Keratinocyte (primary cell): ENCODE data around the gene MTMR10. TPM values are rescaled to one million over a fixed set of nuclear protein-coding genes. Genes with fewer than 3 reads are reported as not detected.

Experiments used
- DNase-seq: peaks from one replicate; pipeline ENCODE4 v3.0.0-alpha.2; 2011; ENCODE audit warnings: low read depth, missing footprints, low spot score
- FAIRE-seq: peaks from 2 replicates; lab custom pipeline; 2011; peaks lifted over from hg19 to GRCh38; lab: Jason Lieb, UNC
- H2AFZ ChIP-seq: 2 replicates; pipeline ENCODE4 v1.6.0; 2012; ENCODE audit warnings: low read length, control low read depth, inconsistent platforms; ENCODE audit not compliant: control insufficient read depth
- H3K27ac ChIP-seq: 2 replicates; pipeline ENCODE4 v1.5.1; 2011; ENCODE audit warnings: low read length; ENCODE audit not compliant: control insufficient read depth, insufficient read depth
- H3K27me3 ChIP-seq: 3 replicates; pipeline ENCODE4 v1.6.0; 2011; ENCODE audit warnings: low read length; ENCODE audit not compliant: control insufficient read depth, insufficient read depth; ENCODE audit errors: extremely low read depth
- H3K36me3 ChIP-seq, 2 experiments: 2 replicates in 1 of 2; 3 replicates in 1 of 2; pipeline ENCODE4 v1.5.1; 2011; ENCODE audit warnings: low read length in 2 of 2, mild to moderate bottlenecking in 1 of 2; ENCODE audit not compliant: control insufficient read depth in 2 of 2, insufficient read depth in 2 of 2; ENCODE audit errors: extremely low read depth in 1 of 2
- H3K4me1 ChIP-seq: 3 replicates; pipeline ENCODE4 v1.5.1; 2011; ENCODE audit warnings: low read length; ENCODE audit not compliant: control insufficient read depth, insufficient read depth; ENCODE audit errors: extremely low read depth
- H3K4me2 ChIP-seq: 3 replicates; pipeline ENCODE4 v1.6.0; 2011; ENCODE audit warnings: low read depth, low read length; ENCODE audit not compliant: control insufficient read depth, insufficient read depth; ENCODE audit errors: extremely low read depth
- H3K4me3 ChIP-seq, 3 experiments: fragments of 200-600 bp in 1 of 3; sonication (generic) in 1 of 3; 2 replicates in 2 of 3; 3 replicates in 1 of 3; pipeline ENCODE4 v1.5.1; 2011 to 2016; ENCODE audit warnings: low read length in 3 of 3, mild to moderate bottlenecking in 3 of 3, control low read depth in 2 of 3, inconsistent platforms in 1 of 3, low read depth in 1 of 3, mixed read lengths in 1 of 3, mixed run types in 1 of 3, moderate library complexity in 1 of 3; ENCODE audit not compliant: control insufficient read depth in 2 of 3, insufficient read depth in 2 of 3; ENCODE audit errors: extremely low read depth in 1 of 3
- H3K79me2 ChIP-seq: 2 replicates; pipeline ENCODE4 v1.6.0; 2012; ENCODE audit warnings: low read length; ENCODE audit not compliant: control insufficient read depth, insufficient read depth
- H3K9ac ChIP-seq: 3 replicates; pipeline ENCODE4 v1.6.0; 2011; ENCODE audit warnings: low read length; ENCODE audit not compliant: control insufficient read depth, insufficient read depth; ENCODE audit errors: extremely low read depth
- H3K9me1 ChIP-seq: 3 replicates; pipeline ENCODE4 v1.6.0; 2011; ENCODE audit warnings: low read length; ENCODE audit not compliant: control insufficient read depth, insufficient read depth; ENCODE audit errors: extremely low read depth
- H3K9me3 ChIP-seq: 2 replicates; pipeline ENCODE4 v1.5.1; 2012; ENCODE audit warnings: low read depth, low read length; ENCODE audit not compliant: control insufficient read depth
- H4K20me1 ChIP-seq: 3 replicates; pipeline ENCODE4 v1.6.0; 2011; ENCODE audit warnings: low read length; ENCODE audit not compliant: control insufficient read depth, insufficient read depth; ENCODE audit errors: extremely low read depth
- CTCF ChIP-seq, 3 experiments: IDR thresholded peaks in 1 of 3; conservative IDR thresholded peaks in 1 of 3; optimal IDR thresholded peaks in 1 of 3; 2 replicates in 2 of 3; 3 replicates in 1 of 3; pipeline versions ENCODE3 to v1.5.1; 2011; ENCODE audit warnings: low read length in 3 of 3, mild to moderate bottlenecking in 3 of 3, moderate library complexity in 2 of 3, control low read depth in 1 of 3, inconsistent platforms in 1 of 3; ENCODE audit not compliant: insufficient read depth in 2 of 3; ENCODE audit errors: extremely low read depth in 1 of 3
- EZH2 ChIP-seq: IDR thresholded peaks from one replicate; pipeline ENCODE4 v1.6.1; 2012; ENCODE audit warnings: inconsistent platforms, mild to moderate bottlenecking, low read length, moderate library complexity
- dilution Hi-C: fragments of 300-500 bp; cut with MboI; formaldehyde crosslinking; loops from one replicate; pipeline ENCODE4 v1.7.0; 2020; ENCODE audit warnings: low sequenced_read_pairs; ENCODE audit not compliant: extremely low pct_ligation_motif_present
- polyA plus RNA-seq, 5 experiments: library from polyadenylated mRNA; depleted of rRNA in 3 of 5; stranded (reverse) in 3 of 5; stranded (forward) in 1 of 5; unstranded in 1 of 5; fragments of >200 nt; gene quantifications; 1 replicate in 1 of 5; 2 replicates in 3 of 5; 3 replicates in 1 of 5; pipeline versions ENCODE4 v1.2.1 to v1.2.3, GENCODE V29; 2011 to 2012; ENCODE audit warnings: missing spikeins in 2 of 5, low read depth in 1 of 5, low replicate concordance in 1 of 5

MTMR10 gene
- polyA plus RNA-seq, 1 donor (not counting 4 experiments of a cell fraction or from before 2014, with no cell fraction given), result 15.5 TPM

- Histone ChIP-seq H2AFZ (no peak overlapping the region), H3K27ac (peak overlapping the region; percentile 53), H3K27me3 (no peaks in the 10 kb centered on the region), H4K20me1 (no peaks in the 10 kb centered on the region), H3K36me3 (peaks cover 14 to 42% of the 10 kb centered on the region in 2 experiments), H3K9me1 (no peaks in the 10 kb centered on the region), H3K4me2 (peak overlapping the region; percentile 29), H3K4me3 (no peak overlapping the region), H3K79me2 (no peaks in the 10 kb centered on the region), H3K9me3 (no peaks in the 10 kb centered on the region), H3K9ac (no peak overlapping the region), H3K4me1 (peaks cover 14% of the 10 kb centered on the region)
- dilution Hi-C loops, result no loop called here
- TF ChIP-seq EZH2 (no peak), CTCF (optimal IDR thresholded peaks at IDR 0.05 in 1 of 3, IDR thresholded peaks at IDR 0.05 in 1 of 3, conservative IDR thresholded peaks at IDR 0.05 in 1 of 3; ENCODE audit: extremely low read depth in 1 of 3, insufficient read depth in 2 of 3, low read length in 3 of 3) (no peak)
- DNase-seq (peak; percentile 96), FAIRE-seq (peak; percentile 91)
Measured at GRCh38 chr15:30953731-30954378, 37.6 kb downstream of the MTMR10 start.

- H3K9me3 ChIP-seq, result no peaks in the 10 kb centered on the region
- peaks cover 14% of the 10 kb centered on the region for H3K4me1 ChIP-seq
- peaks cover 12 to 42% of the 10 kb centered on the region in 2 experiments for H3K36me3 ChIP-seq
- dilution Hi-C loops, result no loop called here
- FAIRE-seq (no peak), DNase-seq (no peak)
- H3K27me3 ChIP-seq, result no peaks in the 10 kb centered on the region
- H3K4me3 ChIP-seq, result no peak overlapping the region
- no peak overlapping the region for H3K9ac ChIP-seq
- H3K4me2 ChIP-seq, result no peak overlapping the region
- H4K20me1 ChIP-seq, result no peaks in the 10 kb centered on the region
- no peaks in the 10 kb centered on the region for H3K9me1 ChIP-seq
- no peak overlapping the region for H3K27ac ChIP-seq
- H2AFZ ChIP-seq, result no peak overlapping the region
- H3K79me2 ChIP-seq, result no peaks in the 10 kb centered on the region
- TF ChIP-seq EZH2, result no peak
- no peak for TF ChIP-seq CTCF (optimal IDR thresholded peaks at IDR 0.05 in 1 of 3, IDR thresholded peaks at IDR 0.05 in 1 of 3, conservative IDR thresholded peaks at IDR 0.05 in 1 of 3; ENCODE audit: extremely low read depth in 1 of 3, insufficient read depth in 2 of 3, low read length in 3 of 3)
Measured at GRCh38 chr15:30953183-30953582, 38.2 kb downstream of the MTMR10 start.
